GM18861 (cell line): Measurements from ENCODE around the gene APOC3.

Experiments
- ATAC-seq: cut with Tn5 transposase; IDR thresholded peaks from one replicate; pipeline ENCODE4 v1.9.1; 2021; ENCODE audit not compliant: unreplicated experiment

Gene APOC3

DNA sequence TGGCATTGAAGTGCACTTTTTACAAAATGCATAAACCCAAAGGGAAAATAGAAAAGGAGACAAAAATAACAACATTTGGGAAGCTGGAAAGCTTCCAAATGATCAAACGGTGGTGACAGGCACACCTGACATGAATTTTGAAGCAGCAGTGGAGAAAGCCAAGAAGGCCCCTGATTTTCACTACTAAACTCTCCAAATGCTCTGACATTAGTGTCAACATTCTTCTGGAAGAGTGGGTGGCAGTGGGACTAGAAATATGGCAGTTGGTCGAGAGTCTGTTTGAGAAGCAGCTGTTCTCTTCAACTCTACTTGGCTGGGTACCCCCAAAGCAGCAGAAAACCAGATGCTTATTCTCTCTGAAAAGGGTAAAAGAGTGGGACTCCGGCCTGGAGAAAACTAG is 25.7 kb upstream of the APOC3 start:
- no peak for ATAC-seq

DNA sequence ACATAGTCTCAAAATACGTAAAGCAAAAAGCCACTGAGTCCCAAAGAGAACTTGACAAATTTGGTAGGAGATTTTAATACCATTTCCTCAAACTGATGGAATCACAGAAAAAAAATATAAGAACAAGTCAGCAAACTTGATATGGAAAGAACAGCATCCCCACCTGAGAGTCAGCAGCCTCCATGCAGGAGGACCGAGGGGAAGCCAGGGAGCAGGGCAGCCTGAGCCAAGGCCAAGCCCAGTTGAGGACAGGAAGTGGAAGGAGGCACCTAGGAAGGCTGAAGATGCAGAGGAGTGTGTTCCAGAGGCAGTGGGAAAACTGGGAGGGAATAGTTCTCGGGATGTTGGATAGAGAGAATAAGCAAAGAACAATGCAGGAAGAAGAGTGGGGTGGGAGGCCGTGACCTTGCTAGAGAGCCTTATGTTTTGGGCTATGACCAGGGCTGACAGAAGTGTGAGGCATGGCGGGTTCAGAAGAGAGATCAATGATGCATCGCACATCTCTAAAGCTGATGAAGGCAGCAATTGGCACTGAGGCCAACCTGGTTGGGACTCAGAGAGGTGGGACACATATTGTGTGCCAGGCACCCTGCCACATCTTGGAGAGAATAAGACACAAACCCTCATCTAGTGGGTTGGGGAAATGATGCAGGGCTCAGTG is 22.0 kb upstream of the APOC3 start:
- no peak for ATAC-seq

DNA sequence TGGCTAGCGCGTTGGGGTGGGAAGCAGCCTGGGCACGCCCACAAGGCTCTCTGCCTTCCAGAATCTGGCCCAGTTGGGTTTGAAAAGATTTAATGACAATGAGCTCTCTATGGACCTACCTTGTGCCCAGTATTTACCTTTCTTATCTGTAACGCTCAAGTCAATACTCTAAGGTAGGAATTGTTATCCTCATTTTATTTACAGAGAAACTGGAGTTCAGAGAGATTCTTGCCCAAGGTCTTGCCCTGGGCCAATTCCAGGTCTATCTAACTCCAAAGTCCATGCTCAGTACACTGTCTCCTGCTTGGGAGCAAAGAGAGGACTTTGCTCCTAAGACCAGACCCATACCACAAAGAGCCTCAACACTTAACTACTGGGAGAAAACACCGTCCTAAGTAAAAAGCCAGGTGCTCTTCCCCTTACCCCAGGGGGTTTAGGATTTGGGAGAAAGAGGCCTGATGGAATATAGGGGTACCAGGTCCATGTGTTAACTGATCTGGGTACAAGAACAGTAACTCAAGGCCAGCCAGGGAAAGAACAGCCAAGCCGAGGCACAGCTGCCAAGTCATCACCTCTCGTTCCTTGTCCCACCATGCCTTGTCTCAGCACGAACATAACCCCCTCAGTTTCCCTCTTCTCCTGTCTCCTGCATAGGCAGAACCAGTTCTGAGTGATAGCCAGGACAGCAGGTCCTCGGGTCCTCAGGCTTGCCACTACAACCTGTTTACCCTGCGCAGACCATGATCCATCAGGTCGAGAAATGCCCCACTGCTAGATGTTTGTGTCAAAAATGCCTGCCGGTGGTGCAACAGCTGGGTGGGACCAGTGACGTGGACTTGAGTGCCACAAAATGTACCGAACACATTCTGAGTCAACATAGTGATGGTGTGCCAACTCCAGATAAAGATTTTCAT is 21.2 kb upstream of the APOC3 start:
- ATAC-seq = no peak

DNA sequence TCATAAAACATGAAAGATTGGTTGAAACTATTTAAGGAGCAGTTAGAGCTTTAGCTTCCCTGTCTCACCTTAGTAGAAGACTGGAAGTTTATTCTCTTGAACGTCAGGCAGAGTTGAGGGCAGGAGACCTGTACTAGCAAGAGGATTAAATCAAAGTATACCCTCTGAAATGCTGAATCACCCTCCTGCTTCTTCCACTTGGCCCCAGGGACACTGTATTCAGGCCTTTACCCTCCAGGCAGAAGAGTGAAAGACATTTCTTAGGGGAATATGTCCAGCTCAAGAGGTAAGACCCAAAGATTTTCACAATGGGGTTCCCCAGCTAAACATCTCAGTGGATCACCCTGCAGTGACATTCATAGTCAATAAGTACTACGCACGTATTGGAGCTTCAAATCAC is 18.5 kb upstream of the APOC3 start:
- ATAC-seq = no peak

DNA sequence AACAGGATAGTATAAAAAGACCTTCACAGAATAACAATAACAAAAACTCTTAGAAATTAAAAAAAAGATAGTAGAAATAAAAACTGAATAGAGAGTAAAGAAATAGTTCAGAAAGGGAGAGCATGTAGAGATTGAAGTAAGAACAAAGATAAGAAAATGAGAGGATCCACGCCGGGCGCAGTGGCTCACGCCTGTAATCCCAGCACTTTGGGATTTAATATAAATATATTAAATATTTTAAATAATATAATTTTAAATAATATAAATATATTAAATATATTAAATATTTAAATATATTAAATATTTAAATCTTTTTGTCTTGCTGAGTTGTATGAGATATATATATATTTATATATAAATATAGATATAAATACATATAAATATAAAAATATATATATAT is 17.6 kb upstream of the APOC3 start:
- no peak for ATAC-seq

DNA sequence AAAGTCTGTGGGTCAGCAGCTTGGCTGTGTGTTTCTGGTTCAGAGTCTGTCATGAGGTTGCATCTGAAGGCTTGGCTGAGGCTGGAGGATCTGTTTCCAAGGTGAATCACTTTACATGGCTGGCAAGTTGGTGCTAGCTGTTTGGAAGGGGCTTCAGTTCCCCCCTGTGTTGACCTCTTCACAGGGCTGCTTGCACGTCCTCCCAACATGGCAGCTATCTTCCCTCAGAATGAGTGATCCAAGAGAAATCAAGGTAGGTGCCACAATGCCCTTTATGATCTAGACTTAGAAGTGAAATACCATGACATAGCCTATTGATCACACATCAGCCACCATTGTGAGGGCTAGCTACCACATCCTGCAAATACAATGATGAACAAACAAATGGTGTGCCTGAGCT is 16.5 kb upstream of the APOC3 start:
- no peak for ATAC-seq

DNA sequence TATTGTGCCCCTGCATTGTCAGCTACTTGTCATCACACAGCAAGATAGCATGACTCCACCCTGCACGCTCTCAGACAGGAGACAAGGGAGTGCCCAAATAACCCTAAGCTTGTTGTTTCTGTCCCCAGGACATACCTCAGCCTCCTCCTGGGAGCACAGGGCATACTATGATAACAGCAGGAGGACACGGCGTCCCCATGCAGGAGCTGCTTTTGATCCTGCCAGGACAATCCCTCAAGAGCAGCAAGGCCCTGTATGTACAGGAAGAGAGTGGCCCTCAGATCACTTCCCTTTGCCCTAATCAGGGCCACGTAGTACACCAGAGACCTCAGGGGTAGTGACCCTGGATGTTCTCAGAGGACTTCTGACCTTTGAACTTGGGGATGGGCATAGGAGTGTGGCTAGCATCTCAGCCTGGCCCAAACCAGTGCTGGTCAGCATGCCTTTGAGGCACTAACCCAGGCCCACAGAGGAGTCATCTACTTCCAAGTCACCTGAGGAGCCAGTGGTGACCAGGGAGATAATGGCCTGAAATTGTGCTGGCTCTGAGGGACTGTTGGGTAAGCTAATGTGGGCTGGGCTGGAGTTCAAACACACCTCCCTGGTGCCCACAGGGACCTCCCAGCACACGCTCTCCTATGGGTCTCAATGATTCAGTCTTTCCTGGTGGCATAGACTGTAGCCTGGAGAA is 15.8 kb upstream of the APOC3 start:
- ATAC-seq = no peak

DNA sequence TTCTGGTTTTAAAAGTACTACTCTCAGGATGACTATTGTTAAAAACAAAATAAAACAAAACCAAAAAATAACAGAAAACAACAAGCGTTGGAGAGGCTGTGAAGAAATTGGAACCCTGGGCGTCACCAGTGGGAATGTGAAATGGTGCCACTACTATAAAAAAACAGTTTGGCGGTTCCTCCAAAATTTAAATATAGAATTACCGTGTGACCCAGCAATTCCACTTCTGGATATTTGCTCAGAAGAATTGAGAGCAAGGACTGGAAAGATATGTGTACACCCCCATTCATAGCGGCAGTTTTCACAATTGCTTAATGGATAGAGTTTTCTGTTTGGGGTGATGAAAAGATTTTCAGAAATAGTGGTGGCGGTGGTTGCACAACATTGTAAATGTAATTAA is 15.2 kb upstream of the APOC3 start:
- ATAC-seq = no peak

DNA sequence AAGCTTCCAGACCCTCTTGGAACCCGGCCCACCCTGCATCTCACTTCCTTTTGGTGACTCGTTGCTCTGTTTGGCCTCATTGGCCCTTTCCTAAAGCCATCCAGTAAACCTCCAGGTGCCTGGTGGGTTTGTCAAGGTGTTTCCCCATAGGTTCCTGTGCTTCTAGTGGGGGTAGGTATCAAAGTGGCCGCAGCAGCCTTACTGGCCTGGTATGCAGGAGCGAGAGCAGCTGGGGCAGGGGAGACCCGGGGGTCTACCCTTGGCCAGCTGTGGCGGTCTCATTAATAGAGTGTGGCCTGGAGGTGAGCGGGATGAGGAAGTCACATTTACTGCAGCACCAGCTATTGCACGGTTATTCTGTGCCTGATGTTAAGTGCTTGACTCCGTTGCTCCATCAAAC is 10.7 kb upstream of the APOC3 start:
- no peak for ATAC-seq

DNA sequence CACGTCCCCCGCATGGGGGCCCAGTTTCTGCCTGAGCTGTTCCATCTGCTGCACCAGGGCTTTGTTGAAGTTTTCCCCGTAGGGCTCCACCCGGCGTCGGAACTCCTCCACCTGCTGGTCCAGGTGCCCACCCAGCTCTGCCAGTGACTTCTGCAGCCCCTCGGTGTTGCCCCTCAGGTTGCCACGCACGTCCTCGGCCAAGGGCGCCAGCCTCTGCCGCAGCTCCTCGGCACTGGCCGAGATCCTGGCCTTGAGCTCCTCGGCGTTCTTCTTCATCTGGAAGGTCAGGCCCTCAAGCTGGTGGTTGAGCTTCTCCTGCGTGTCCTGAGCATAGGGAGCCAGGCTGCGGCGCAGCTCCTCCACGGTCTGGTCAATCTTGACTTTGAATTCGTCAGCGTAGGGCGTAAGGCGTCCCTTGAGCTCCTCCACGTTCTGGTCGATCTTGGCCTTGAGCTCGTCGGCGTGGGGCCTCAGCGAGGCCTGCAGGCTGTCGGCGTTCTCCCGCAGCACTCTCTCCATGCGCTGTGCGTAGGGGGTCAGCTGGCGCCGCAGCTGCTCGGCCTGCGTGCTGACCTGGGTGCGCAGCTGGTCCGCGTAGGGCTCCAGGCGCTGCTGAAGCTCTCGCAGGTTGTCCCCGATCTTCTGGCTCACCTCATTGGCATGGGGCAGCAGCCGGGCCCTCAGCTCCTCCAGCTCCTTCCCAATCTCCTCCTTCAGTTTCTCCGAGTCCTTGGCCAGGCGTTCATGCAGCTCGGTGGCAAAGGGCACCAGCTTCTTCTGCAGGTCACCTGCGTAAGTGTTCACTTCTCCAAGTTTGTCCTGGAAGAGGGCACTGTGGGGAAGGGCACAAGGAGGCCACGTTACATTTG is 8.4 kb upstream of the APOC3 start:
- no peak for ATAC-seq

DNA sequence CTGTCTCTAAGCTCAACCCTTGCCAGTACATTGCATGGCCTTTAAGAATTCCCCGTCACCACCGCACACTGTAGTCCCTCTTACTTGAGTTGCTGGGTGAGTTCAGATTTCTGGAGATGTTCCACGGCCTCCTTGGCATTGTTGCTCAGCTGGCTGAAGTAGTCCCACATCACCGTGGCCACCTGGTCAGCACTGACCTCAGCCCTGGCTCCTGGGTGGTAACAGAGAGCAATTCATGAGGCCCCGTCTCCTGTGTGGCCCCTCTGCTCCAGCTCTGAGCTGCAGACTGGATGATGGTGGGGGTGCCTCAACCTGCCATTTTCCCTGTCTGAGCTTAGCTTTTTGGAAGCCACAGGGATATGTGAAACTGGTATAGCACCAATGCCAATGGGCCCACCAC is 7.1 kb upstream of the APOC3 start:
- no peak for ATAC-seq

DNA sequence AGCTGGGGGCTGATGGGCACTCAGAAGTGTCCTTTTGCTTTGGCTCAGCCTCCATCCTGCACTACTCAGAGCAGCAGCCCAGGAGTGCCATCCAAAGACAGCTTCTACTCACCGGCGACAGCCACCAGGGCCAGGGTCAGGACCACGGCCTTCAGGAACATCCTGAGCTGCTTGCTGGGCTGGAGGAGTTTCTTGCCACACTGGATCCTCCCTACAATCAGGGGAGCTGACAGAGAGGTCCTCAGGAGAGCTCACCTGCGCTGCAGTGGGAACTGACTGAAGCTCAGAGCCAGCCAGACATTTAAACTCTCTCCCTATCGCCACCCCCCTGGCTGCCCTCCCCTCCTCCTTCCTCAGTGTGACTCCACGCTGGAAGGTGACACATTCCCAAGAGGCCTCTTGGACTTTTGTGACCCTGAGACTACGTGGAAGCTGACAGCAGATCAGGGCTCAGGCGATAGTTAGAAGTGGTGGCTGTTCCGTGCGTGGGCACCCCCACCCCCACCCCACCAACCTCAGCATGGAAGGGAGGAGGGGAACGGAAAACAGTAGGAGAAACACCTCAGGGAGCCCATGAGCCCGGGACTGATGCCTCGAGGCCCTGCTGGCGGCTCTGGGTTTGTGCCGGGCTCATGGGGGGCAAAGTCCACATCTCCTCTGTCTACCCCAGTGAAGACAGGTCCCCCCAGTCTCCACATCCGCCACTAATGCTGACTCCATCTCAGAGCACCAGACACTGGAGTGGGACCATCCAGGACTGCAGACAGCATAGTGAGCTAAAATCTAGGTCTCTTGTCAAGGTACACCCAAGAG is 6.5 kb upstream of the APOC3 start, which contains the start of gene APOA4:
Gene APOA4, minus strand, starts transcription at position 274 of the 813 bp plus-strand sequence. Its CDS starts 113 bp downstream, at position 161.
- no peak for ATAC-seq

DNA sequence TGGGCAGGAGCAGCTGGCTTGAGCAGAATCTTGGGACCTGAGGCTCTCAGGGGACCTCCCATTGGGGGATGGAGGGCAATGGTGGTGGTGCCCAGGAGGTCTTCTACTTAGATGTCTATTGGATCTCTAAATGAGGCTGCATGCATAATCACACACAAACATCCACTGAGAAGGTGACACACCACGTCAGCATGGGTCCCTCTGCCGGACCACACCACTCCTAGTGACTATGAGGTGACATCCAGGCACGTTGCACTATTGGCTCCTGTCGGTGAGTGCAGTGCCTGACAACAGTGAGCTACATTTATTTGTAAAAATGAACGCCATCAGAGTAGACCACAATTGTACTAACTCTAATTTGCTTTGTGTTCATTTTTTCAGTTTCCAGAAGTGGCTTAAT is 4.3 kb upstream of the APOC3 start:
- ATAC-seq = no peak

DNA sequence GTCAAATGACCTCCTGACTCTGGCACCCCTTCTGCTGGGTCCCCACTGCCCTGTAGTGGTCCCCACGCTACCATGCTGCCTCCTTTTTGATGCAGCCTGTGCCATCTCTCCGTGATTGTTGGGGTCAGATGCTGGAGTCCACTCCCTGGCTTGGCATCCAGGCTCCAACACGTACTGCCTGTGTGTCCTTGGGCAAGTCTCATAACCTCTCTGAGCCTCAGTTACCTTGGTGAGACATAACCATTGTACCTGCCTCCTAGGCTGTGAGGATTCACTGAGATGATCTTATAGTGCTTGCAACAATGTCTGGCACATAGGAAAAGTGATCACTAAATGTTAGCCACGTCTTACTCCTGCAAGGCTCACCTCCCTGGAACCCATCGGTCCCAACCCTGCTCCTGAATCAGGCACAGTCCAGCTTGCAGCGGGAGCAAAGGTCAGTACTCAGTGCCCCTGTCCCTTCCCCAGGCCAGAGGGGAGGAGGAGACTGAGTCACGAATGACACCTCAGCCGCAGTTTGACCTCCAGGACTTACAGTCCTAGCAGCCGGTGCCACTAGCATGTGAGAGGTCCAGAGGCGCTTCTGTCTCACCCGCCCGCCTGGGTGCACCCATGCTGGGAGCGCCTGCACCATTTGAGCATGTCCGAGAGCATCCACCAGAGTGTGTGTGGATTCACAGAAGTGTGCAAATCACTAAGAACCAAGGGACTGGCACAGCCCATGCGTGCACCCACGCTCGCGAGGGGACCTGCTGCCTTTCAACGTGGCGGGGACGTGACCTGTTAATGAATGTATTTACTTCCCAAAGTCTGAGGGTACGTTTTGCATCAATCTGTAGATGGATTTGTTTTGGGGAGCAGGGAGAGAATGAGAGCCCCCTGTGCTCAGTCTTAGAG is 3.6 kb upstream of the APOC3 start:
- ATAC-seq = no peak

DNA sequence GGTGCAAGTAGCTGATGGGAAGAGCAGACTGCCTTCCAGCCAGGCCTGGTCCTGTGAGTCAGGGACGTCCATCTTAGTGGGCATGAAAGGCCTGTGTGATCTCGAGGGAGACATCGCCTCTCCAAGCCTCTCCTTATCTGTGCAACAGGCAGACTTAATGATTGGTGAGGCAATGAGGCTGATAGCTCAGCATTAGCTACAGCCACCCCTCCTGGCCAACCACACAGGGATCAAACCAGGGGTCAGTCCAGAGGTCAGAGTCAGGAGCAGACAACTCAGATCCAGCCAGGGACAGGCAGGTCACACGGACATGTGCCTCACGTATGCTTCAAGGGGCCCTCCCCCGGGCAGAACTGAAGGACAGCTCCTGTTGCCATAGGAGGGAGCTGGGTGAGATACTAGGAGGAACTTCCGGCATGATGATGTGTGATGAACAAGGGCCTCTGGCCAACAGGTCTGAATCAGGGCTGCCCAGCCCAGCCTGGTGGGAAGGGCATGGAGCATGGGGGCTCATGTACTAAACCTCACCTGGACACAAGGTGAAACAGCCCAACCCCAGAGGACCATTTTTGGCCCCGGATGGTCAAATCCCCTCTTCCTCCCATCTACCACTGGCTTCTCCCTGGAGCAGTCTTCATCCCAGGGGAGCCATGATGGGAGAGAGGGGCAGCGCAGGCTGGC is 2.8 kb upstream of the APOC3 start:
- ATAC-seq = no peak

DNA sequence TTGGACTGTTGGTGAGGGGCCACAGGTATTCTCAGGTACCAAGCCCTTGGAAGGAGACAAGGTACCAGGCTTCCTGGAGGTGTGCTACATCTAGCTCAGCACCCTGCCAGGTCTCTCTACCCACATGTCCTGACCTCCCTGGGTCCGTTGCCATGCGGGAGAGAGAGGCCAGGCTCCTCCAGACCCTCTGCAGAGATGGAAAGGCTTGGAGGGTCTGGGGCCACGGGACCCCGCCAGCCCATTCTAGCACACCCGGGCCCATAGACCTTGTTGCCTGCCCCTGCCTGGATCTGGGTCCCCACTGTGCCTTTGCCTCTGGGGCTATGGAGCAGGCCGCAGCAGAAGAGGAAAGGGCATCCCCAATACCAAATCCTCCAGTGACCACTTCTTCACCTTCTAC is 2.2 kb upstream of the APOC3 start:
- no peak for ATAC-seq

DNA sequence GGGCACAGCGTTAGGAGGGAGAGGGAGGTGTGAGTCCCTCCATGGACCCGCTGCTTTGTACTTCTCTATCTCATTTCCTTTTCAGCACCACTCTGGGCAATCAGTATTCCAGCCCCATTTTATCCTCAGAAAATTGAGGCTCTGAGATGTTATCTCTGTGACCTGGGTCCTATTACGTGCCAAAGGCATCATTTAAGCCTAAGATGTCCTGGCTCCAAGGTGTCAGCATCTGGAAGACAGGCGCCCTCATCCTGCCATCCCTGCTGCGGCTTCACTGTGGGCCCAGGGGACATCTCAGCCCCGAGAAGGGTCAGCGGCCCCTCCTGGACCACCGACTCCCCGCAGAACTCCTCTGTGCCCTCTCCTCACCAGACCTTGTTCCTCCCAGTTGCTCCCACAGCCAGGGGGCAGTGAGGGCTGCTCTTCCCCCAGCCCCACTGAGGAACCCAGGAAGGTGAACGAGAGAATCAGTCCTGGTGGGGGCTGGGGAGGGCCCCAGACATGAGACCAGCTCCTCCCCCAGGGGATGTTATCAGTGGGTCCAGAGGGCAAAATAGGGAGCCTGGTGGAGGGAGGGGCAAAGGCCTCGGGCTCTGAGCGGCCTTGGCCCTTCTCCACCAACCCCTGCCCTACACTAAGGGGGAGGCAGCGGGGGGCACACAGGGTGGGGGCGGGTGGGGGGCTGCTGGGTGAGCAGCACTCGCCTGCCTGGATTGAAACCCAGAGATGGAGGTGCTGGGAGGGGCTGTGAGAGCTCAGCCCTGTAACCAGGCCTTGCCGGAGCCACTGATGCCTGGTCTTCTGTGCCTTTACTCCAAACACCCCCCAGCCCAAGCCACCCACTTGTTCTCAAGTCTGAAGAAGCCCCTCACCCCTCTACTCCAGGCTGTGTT is 829 bp upstream of the APOC3 start:
- no peak for ATAC-seq
